Naive thymus-derived CD8-positive, alpha-beta T cell (primary cell): Measurements from ENCODE around the gene TRIM63. TPM values are rescaled to one million over a fixed set of nuclear protein-coding genes. Genes with fewer than 3 reads are reported as not detected.

Experiments
- ATAC-seq, 2 donors: fragments of 150-1000 bp; cut with Tn5 transposase in 1 of 2; sonication (Bioruptor Pico), chemical (Tn5 transposase) in 1 of 2; 1 replicate in 1 of 2; 2 replicates in 1 of 2; pipeline ENCODE4 v1.10.0; 2021; ENCODE audit warnings: mild to moderate bottlenecking in 2 of 2, moderate library complexity in 2 of 2
- POLR2A ChIA-PET: fragments of 350-600 bp; sonication (Branson Sonifier 250); formaldehyde crosslinking; loops from one replicate; lab custom pipeline; 2021; ENCODE audit warnings: antibody characterized with exemption; lab: Charles Lee
- DNase-seq, 10 donors: peaks; one replicate each; pipeline versions ENCODE4 v3.0.0 to v3.0.0-alpha.2; 2020 to 2022
- H3K27ac Mint-ChIP-seq, 10 donors: one replicate each; pipeline ENCODE4 v1.8.0; 2020 to 2022; ENCODE audit warnings: mild to moderate bottlenecking in 10 of 10, mixed read lengths in 10 of 10, moderate library complexity in 4 of 10, inconsistent platforms in 1 of 10
- H3K27me3 Mint-ChIP-seq, 5 donors: one replicate each; pipeline ENCODE4 v1.8.0; 2021 to 2022; ENCODE audit warnings: mixed read lengths in 5 of 5
- H3K36me3 Mint-ChIP-seq, 3 donors: one replicate each; pipeline ENCODE4 v1.8.0; 2020 to 2022; ENCODE audit warnings: mixed read lengths in 3 of 3, mild to moderate bottlenecking in 2 of 3, inconsistent platforms in 1 of 3
- H3K4me1 Mint-ChIP-seq, 4 donors: one replicate each; pipeline ENCODE4 v1.8.0; 2021 to 2022; ENCODE audit warnings: mixed read lengths in 4 of 4
- H3K4me3 Mint-ChIP-seq, 10 donors: one replicate each; pipeline ENCODE4 v1.8.0; 2020 to 2022; ENCODE audit warnings: mild to moderate bottlenecking in 10 of 10, mixed read lengths in 10 of 10, moderate library complexity in 6 of 10, inconsistent platforms in 1 of 10
- H3K9me3 Mint-ChIP-seq, 9 donors: one replicate each; pipeline ENCODE4 v1.8.0; 2020 to 2022; ENCODE audit warnings: mixed read lengths in 9 of 9, mild to moderate bottlenecking in 3 of 9, inconsistent platforms in 1 of 9, moderate library complexity in 1 of 9
- polyA plus RNA-seq, 3 donors: library from polyadenylated mRNA; unstranded; fragments of 300-500 nt; fragmentation: Illumina TruSeq; gene quantifications; one replicate each; pipeline ENCODE4 v1.2.3, GENCODE V29; 2021
- total RNA-seq, 8 experiments: library from RNA in 2 of 8; stranded (reverse) in 2 of 8; gene quantifications; one replicate each; pipeline ENCODE4 v1.2.3 and lab custom pipeline; 2021 to 2026

TRIM63 gene
- total and polyA plus RNA-seq, 5 experiments from 2014 or later, result not detected

DNA sequence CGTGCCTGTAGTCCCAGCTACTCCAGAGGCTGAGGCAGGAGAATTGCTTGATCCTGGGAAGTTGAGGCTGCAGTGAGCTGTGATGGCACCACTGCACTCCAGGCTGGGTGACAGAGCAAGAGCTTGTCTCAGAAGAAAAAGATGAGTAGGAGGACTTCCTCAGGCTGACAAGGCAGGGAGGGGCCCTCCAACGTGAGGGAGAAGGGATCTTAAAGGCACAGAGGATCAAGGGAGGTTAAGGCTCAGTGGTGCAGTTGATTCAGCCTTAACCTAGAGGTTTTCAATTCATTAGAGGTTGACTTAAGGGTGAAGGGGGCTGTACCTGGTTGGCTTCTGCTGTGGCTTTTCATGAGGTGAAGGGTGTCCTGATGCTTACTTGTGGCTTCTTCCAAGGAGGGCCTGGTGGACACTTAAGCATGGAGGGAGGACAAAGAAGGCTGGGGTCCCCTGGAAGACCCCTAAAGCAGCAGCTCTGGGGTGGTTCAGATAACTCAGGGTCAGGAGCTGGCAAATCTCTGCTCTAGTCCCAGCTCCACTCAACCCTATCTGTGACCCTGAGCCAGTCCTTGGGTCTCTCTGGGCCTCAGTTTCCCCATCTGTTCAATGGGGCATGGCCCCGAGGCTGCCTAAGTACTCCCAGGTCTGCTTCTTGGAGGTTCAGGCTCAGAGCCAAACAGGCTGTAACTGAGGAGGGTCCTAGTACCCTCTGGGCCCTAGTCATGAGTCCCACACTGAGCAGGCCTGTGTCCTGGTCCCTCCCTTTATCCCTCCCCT is 39.5 kb downstream of the TRIM63 start:
- Mint-ChIP-seq H3K4me1 (peaks cover 0 to 2% (median under 1%) of the 10 kb centered on the region in 4 donors), H3K27me3 (peaks cover 0 to 2% (median 0%) of the 10 kb centered on the region in 5 donors), H3K4me3 (no peak overlapping the region), H3K27ac (peak overlapping the region in 1 of 10 donors; percentile 28), H3K9me3 (no peaks in the 10 kb centered on the region), H3K36me3 (no peaks in the 10 kb centered on the region)
- ATAC-seq (no peak), DNase-seq (no peak)
- POLR2A ChIA-PET, result no interaction called here

DNA sequence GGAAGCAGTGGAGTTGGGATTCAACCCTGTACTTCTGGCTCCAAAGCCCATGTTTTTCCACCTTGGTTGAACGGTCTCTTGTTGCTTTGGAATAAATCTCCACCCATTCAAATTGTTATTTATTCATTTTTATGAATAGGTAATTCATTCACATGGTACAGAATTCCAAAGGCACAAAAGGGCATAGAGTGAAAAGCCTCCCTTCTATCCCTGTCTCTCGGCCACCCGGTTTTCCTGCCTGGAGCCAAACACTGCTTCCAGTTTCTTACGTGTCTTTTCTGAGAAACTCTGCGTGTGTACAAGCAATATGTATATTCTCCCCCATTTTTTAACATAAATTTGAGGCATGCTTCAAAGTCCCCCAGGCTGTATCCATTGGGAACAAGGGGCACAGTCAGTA is 41.9 kb downstream of the TRIM63 start:
- no peak for ATAC-seq
- H3K27ac Mint-ChIP-seq, result peak overlapping the region in 1 of 10 donors; percentile 21

DNA sequence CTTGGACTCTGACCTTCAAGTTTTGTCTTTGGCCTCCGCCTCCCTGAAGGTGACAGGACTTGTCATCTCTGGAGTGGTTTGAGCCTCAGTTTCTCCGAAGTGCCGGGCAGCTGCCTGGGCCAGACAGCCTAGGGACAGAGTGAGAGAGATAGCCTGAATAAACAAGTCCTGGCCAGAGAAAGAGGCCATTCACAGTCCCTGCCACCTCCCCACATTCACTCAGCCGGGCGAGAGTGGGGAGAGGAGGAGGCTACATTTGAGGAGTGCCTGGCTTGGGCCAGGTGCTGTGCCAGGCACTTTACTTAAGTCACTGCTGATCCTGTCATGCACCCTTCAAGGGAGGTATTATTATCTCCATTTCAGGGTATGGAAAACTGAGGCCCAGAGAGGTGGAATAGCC is 42.4 kb downstream of the TRIM63 start:
- H3K36me3 Mint-ChIP-seq, result no peaks in the 10 kb centered on the region
- no peak overlapping the region for H3K27ac Mint-ChIP-seq
- ATAC-seq (no peak), DNase-seq (no peak)
- POLR2A ChIA-PET, result no interaction called here
- H3K4me1 Mint-ChIP-seq, result peaks cover 0 to 5% (median 4%) of the 10 kb centered on the region in 4 donors
- H3K9me3 Mint-ChIP-seq, result no peaks in the 10 kb centered on the region
- no peaks in the 10 kb centered on the region for H3K27me3 Mint-ChIP-seq
- H3K4me3 Mint-ChIP-seq, result no peak overlapping the region

More for the DNA sequence above, 41.9 kb downstream of the TRIM63 start:
- H3K4me3 Mint-ChIP-seq, result no peak overlapping the region
- no peak for DNase-seq
- no peaks in the 10 kb centered on the region for H3K36me3 Mint-ChIP-seq
- peaks cover 0 to 2% (median under 1%) of the 10 kb centered on the region in 4 donors for H3K4me1 Mint-ChIP-seq
- no peaks in the 10 kb centered on the region for H3K27me3 Mint-ChIP-seq
- POLR2A ChIA-PET, result no interaction called here
- no peaks in the 10 kb centered on the region for H3K9me3 Mint-ChIP-seq

DNA sequence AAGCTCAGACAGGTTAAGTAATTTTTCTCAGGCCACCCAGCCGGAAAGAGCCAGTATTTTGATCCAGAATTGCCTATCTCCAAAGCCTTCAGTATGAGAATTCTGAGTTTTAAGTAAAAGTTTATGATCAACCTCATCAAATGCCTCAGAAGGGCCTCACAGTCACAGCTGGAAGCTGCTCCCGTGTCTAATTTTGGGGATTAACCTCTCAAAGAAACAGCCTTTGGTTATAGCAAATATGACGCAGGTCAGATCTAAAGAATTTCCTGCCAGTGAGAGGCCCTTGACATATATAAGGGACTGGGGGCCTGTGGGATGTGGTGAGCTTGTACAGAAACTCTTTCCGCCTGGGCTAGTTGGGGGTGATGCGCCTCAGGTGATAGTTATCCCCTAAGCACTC is 43.6 kb downstream of the TRIM63 start:
- H3K4me1 Mint-ChIP-seq, result peaks cover 2 to 11% (median 8%) of the 10 kb centered on the region in 4 donors
- no peak for DNase-seq
- no peak overlapping the region for H3K4me3 Mint-ChIP-seq
- ATAC-seq, result no peak
- no peak overlapping the region for H3K27ac Mint-ChIP-seq
- no peaks in the 10 kb centered on the region for H3K27me3 Mint-ChIP-seq
- POLR2A ChIA-PET, result no interaction called here
- no peaks in the 10 kb centered on the region for H3K9me3 Mint-ChIP-seq
- no peaks in the 10 kb centered on the region for H3K36me3 Mint-ChIP-seq

DNA sequence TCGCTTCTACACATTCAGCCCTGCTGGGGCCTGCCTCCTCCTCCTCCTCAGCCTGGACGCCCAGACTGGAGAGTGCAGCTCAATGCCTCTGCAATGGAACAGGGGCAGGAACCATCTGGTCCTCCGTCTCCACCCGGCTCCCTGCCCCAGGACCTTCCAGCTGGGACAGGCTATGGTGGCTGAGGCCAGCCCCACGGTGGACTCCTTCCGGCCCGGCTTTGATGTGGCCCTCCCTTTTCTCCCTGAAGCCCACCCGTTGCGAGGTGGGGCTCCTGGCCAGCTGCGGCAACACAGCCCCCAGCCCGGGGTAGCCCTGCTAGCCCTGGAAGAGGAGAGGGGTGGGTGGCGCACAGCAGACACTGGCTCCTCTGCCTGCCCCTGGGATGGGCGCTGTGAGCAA is 44.4 kb downstream of the TRIM63 start:
- DNase-seq (no peak), ATAC-seq (no peak)
- no peak overlapping the region for H3K4me3 Mint-ChIP-seq
- no peaks in the 10 kb centered on the region for H3K36me3 Mint-ChIP-seq
- POLR2A ChIA-PET, result no interaction called here
- H3K4me1 Mint-ChIP-seq, result peaks cover 5 to 15% (median 8%) of the 10 kb centered on the region in 4 donors
- H3K9me3 Mint-ChIP-seq, result no peaks in the 10 kb centered on the region
- H3K27me3 Mint-ChIP-seq, result no peaks in the 10 kb centered on the region
- no peak overlapping the region for H3K27ac Mint-ChIP-seq

DNA sequence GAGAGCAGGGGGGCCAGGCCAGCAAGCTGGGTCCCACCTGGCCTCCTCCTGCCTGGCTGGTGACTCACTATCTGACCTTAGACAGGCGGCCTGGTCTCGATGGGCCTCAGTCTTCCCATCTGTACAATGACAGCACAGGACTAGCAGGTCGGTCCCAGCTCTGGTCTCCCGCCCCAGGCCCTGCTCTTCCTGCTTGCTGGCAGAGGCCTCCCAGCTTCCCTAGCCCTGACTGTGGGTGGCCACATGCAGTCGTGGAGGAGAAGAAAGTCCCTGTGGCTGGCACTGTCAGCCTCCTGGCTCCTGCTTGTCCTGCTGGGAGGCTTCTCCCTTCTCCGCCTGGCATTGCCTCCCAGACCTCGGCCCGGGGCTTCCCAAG is 45.0 kb downstream of the TRIM63 start:
- no peaks in the 10 kb centered on the region for H3K9me3 Mint-ChIP-seq
- H3K27ac Mint-ChIP-seq, result peak overlapping the region in 1 of 10 donors; percentile 71
- ATAC-seq (no peak), DNase-seq (no peak)
- peaks cover 4 to 14% (median 10%) of the 10 kb centered on the region in 4 donors for H3K4me1 Mint-ChIP-seq
- no peak overlapping the region for H3K4me3 Mint-ChIP-seq
- H3K27me3 Mint-ChIP-seq, result no peaks in the 10 kb centered on the region
- POLR2A ChIA-PET, result no interaction called here
- H3K36me3 Mint-ChIP-seq, result no peaks in the 10 kb centered on the region

DNA sequence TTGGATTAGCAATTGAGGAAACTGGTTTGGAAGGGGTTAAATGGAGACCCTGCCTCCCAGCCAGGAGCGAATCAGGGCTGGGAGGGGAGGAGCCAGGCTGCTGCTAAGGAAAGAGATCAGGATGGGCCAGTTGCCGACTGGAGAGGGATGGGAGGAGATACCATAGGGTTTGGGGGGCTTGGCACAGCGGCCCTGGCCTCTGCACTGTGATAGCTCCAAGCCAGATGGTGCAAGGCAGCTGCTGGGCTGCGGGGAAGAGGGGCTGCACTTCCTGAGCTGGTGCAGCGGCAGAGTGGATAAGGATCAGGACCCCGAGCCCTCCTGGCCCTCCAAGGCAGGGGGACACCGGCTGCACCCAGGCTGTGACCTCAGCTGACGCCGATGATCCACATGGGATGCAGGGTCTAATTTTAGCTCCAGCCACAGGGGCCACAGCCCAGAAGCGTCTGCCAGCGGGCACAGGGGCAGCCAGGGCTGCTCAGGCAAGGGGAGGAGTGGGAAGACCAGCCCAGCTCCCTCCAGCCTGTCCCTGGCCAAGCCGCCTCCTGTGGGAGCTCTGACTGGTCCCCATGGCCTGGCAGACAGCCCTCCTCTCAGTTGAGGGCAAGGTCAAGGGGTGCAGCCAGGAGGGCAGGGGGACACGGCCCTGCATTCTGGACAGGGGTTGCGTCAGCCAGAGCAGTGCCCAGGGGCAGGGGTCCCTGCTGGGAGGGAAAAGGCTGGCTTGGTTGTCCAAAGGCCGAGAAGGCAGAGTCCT is 45.6 kb downstream of the TRIM63 start, which contains the start of gene EXTL1:
TSS of gene EXTL1 (plus strand) at position 129 of the 757 bp plus-strand sequence. CDS start 872 bp downstream, outside the sequence.
- DNase-seq (no peak), ATAC-seq (no peak)
- no peaks in the 10 kb centered on the region for H3K9me3 Mint-ChIP-seq
- no peaks in the 10 kb centered on the region for H3K36me3 Mint-ChIP-seq
- POLR2A ChIA-PET, result no interaction called here
- H3K4me1 Mint-ChIP-seq, result peaks cover 8 to 20% (median 16%) of the 10 kb centered on the region in 4 donors
- no peaks in the 10 kb centered on the region for H3K27me3 Mint-ChIP-seq
- H3K4me3 Mint-ChIP-seq, result no peak within 1 kb of the TSS
- peak within 1 kb of the TSS in 1 of 10 donors; percentile 71 for H3K27ac Mint-ChIP-seq

DNA sequence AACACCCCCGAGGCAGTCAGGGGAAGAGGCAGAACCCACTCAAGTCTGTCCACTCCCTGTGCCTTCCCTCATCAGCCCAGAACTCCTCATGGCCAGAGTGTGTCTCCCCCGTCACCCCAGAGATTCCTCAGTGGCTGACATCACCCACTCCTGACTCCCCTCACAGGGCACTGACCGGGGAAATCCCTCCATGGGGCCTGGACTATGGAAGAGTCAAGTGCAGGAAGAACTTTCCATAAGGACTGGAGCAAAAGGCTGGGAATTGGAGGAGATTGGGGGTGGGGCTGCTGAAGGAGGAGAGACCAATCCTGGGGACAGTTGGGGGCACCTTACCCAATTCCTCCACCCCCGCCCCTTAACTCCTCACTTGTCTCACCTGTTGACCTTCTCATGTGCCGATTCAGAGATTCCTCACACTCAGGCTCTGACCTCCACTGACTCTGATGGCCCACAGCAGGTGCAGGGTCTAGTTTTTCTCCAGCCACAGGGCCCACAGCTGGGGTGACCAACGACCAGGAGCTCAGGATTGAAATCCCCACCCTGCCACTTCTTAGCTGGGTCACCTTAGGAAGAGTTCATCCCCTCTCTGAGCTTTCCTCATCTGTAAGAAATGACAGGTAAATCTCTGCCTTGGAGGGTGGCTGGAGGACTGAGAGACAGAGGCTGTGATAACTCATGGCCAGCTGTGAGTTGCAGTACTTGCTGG is 46.3 kb downstream of the TRIM63 start:
- DNase-seq, result no peak
- no peak overlapping the region for H3K27ac Mint-ChIP-seq
- peaks cover 12 to 26% (median 22%) of the 10 kb centered on the region in 4 donors for H3K4me1 Mint-ChIP-seq
- H3K9me3 Mint-ChIP-seq, result no peaks in the 10 kb centered on the region
- H3K27me3 Mint-ChIP-seq, result no peaks in the 10 kb centered on the region
- POLR2A ChIA-PET, result no interaction called here
- no peaks in the 10 kb centered on the region for H3K36me3 Mint-ChIP-seq
- no peak overlapping the region for H3K4me3 Mint-ChIP-seq
- ATAC-seq, result no peak

DNA sequence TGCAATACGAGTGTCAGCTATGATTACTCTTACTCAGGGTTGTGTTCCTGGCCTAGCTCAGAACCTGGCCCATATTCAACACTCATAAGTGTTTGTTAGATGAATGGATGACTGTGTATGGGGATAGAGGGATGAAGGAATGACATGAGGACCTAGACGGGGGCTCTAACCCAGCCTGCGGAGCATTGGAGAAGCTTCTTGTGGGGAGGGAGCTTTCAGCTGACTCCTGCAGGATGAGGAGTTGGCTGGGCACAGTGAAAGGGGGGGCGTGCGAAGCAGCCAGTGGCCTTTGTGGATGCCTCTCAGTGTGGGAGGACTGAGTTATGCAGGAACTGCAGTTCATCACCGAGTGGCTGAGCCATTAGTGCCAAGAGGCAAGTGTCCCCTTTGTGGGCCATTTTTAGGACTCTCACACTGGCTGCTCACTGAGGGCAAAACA is 47.1 kb downstream of the TRIM63 start:
- H3K27ac Mint-ChIP-seq, result no peak overlapping the region
- no peak for DNase-seq
- H3K27me3 Mint-ChIP-seq, result no peaks in the 10 kb centered on the region
- peaks cover 12 to 26% (median 22%) of the 10 kb centered on the region in 4 donors for H3K4me1 Mint-ChIP-seq
- no peaks in the 10 kb centered on the region for H3K9me3 Mint-ChIP-seq
- no peak for ATAC-seq
- POLR2A ChIA-PET, result no interaction called here
- no peaks in the 10 kb centered on the region for H3K36me3 Mint-ChIP-seq
- no peak overlapping the region for H3K4me3 Mint-ChIP-seq

DNA sequence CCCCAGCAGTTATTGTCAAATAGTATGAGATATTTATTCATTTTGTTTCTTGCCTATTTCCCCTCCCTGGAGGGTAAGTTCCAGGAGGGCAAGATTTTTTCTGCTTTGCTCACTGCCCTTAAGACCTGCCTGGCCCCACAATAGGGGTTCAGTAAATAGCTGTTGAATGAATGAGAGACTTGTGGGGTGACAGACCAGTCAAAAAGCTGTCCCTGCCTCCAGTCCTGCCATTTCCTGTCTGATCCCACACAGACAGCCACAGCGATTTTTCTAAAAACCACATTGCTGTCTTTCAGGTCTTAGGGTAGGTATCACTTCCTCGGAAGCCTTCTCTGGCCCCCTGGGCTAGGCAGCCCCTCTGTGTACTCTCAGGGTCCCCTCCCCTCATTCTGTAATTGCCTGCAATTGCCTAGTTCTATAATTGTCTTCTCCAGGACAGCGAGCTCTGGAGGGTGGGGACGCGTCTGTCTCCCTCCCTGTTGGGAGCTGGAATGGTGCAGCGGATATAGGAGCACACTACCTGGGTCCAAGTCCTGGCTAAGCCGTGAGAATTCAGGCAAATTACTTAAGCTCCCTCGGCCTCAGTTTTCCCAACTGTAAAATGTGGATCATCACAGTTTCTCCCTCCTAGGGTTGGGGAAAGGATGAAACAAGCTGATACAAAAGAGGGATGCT is 47.7 kb downstream of the TRIM63 start:
- Mint-ChIP-seq H3K27ac (peak overlapping the region in 2 of 10 donors; percentile 21 to 34), H3K27me3 (no peaks in the 10 kb centered on the region), H3K9me3 (no peaks in the 10 kb centered on the region), H3K36me3 (no peaks in the 10 kb centered on the region), H3K4me3 (no peak overlapping the region), H3K4me1 (peaks cover 12 to 26% (median 22%) of the 10 kb centered on the region in 4 donors)
- DNase-seq (no peak), ATAC-seq (no peak)
- POLR2A ChIA-PET, result no interaction called here

DNA sequence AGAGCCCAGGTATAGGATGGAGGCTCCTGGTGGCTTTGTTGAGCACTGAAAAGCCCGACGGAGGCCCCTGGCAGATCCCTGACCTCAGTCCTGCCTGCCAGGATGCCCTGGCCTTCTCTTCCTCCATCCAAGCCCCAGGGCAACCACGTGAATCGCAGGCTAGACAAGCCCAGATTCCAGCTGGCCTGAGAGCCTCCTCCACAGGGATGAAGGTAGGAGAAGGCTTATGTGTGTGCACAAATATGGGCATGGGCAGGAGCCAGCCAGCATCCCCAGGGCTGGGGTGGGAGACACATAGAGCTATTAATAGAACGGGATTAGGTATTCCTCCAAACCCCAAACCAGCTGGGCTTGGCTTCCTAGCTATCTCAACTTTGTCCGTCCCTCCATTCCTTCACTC is 49.8 kb downstream of the TRIM63 start:
- peak overlapping the region in 8 of 10 donors; percentile 25 to 89 (median 74) for H3K27ac Mint-ChIP-seq
- H3K4me3 Mint-ChIP-seq, result peak overlapping the region in 1 of 10 donors; percentile 34
- POLR2A ChIA-PET, result interaction anchor here (0.6 kb wide), 1 partner anchor 416 kb away, joined by 6 read pairs; no protein-coding TSS in a partner anchor
- ATAC-seq (no peak), DNase-seq (no peak)
- no peaks in the 10 kb centered on the region for H3K9me3 Mint-ChIP-seq
- no peaks in the 10 kb centered on the region for H3K27me3 Mint-ChIP-seq
- H3K4me1 Mint-ChIP-seq, result peaks cover 12 to 26% (median 22%) of the 10 kb centered on the region in 4 donors
- no peaks in the 10 kb centered on the region for H3K36me3 Mint-ChIP-seq

DNA sequence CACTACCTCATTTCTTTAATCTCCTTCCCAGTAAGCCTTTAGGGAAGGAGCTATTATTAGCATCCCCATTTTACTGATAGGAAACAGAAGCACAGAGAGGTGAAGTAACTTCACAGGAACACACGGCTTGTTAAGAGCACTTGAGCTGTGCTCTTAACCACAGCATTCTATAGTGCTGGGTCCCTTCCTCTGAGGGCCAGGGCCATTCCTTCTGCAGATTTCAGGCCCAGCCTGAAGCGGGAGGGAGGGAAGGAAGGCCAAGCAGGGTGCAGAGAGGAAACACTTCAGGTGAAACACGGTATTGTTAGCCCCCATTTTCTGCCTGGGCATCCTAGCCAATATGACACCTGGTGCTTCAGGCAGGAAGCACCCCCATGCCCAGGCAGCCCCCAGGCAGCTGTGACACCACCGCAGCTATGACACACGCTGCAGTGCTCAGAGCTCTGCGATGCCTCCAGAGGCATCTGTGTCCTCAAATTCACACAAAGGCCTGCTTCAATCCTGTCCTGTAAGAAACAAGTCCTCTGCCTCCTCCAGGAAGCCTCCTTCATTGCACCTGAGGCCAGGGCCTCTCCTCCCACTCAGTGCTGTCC is 50.4 kb downstream of the TRIM63 start:
- H3K9me3 Mint-ChIP-seq, result no peaks in the 10 kb centered on the region
- peaks cover 12 to 26% (median 22%) of the 10 kb centered on the region in 4 donors for H3K4me1 Mint-ChIP-seq
- H3K27ac Mint-ChIP-seq, result peak overlapping the region; percentile 25 to 89 (median 74)
- DNase-seq, result peak in 8 of 10 donors; percentile 13 to 72 (median 46)
- no peaks in the 10 kb centered on the region for H3K27me3 Mint-ChIP-seq
- H3K36me3 Mint-ChIP-seq, result no peaks in the 10 kb centered on the region
- H3K4me3 Mint-ChIP-seq, result peak overlapping the region in 3 of 10 donors; percentile 10 to 34 (median 29)
- ATAC-seq, result peak; percentile 96 to 98
- POLR2A ChIA-PET, result no interaction called here
